OCI-LY7 (cell line): Measurements from ENCODE around the gene PTH.

Experiments used
- EZH2phosphoT487 ChIP-seq: fragments of 200-600 bp; sonication (generic); IDR thresholded peaks from 2 replicates; pipeline ENCODE4 v1.6.1; 2018; ENCODE audit warnings: low read depth, borderline replicate concordance, mild to moderate bottlenecking, mixed run types, antibody characterized with exemption, low read length, moderate library complexity, mixed read lengths
- TF ChIP-seq, protein P1 (sequence below): fragments of 200-600 bp; sonication (generic); conservative IDR thresholded peaks from 2 replicates; pipeline ENCODE4 v1.5.1; 2014; ENCODE audit warnings: mild to moderate bottlenecking, antibody characterized with exemption, low read length, moderate library complexity, mixed read lengths

DNA sequence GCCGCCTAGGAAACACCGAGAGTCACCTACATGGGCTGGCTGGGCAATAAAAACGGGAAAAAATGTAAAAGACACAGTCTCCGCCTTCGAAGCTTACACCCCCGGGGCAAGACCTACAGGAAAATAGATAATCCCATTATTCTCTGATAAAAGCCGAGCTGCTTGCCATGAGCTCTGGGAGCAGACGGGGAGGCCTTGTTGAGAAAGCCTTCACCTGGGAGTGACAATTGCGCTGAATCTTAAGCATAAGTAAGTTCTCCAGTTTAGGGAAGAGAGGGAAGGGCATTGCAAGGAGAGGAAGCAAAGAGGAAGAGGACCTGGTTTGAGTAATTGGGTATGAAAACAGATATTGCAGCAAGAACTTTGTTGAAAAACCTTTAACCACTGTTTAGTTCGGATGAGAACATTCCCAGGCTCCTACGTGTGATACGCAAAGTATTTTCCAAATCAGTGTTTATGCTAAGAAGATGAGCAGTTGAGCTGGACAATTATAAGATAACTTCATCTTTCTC is 32.0 kb downstream of the PTH start:
- TF ChIP-seq, protein P1, sequence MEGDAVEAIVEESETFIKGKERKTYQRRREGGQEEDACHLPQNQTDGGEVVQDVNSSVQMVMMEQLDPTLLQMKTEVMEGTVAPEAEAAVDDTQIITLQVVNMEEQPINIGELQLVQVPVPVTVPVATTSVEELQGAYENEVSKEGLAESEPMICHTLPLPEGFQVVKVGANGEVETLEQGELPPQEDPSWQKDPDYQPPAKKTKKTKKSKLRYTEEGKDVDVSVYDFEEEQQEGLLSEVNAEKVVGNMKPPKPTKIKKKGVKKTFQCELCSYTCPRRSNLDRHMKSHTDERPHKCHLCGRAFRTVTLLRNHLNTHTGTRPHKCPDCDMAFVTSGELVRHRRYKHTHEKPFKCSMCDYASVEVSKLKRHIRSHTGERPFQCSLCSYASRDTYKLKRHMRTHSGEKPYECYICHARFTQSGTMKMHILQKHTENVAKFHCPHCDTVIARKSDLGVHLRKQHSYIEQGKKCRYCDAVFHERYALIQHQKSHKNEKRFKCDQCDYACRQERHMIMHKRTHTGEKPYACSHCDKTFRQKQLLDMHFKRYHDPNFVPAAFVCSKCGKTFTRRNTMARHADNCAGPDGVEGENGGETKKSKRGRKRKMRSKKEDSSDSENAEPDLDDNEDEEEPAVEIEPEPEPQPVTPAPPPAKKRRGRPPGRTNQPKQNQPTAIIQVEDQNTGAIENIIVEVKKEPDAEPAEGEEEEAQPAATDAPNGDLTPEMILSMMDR = no peak
- TF ChIP-seq EZH2phosphoT487 = no peak
